ENCODE results near the gene FILIP1L.
A peak's percentile ranks its signal among the peaks of the same experiment; 100 is the strongest.

FILIP1L gene

GRCh38 chr3:99943931-99944761 is 170.2 kb downstream of the FILIP1L start:
- DNase-seq = no peak

DNA sequence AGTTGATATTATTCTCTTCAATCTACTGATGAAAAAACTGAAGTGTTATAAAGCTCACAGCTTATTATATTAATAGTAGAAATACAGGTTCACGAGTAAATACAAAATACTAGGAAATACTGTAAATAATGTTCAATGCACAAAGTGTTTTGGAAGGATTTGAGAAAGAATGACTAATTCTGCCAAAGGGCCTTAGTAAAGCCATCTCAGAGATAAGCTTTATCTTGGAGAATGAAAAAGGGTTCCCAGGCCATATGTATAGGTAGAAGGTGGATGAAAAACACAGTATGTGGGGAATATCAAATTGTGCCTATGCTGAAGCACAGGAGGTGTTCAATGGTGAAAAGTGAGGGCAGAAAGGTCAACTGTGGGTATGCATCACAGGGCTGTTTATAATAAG is 173.1 kb downstream of the FILIP1L start:
- DNase-seq = no peak

DNA sequence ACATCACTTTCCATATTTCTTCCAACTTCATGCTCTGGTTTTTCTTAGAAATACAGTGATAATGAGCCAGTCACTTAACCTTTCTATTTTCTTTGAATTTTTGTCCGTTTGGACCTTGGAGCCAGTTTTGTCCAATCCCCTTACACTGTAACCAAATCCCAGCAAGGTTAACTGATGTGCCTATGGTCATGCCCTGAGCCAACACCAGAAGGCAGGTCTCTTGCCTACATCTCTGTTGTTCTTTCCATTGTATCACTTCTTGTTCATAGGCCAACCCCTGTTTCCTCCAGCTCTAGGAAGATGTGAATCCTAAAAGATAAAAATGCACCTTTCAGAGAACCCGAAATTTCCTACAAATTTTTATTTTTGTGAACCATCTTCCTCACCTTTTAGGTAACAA is 174.0 kb downstream of the FILIP1L start:
- DNase-seq = no peak

DNA sequence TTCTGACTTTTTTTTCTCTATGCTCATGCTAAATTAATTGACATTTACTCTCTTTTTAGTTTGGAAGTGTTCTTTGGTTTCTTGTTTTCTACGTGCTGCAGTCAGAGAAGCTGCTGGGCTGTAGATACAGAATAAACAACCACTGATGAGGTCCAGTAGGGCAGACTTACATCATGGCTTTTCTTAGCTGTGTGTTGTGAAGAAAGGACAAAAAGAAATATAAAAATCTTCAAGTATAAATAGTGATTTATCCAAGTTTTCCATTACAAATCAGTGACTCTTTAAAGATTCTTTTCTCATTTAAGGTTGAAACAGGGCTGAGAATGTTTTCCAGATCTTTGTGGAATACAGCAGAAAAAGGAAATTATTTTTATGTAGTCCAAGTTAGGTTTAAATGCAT is 174.4 kb downstream of the FILIP1L start:
- no peak for DNase-seq

- DNase-seq = peak; percentile 34
These were observed 175.9 kb downstream of the FILIP1L start for GRCh38 chr3:99938270-99938911.

- no peak for DNase-seq
These were observed 179.1 kb downstream of the FILIP1L start for GRCh38 chr3:99934975-99935797.

DNA sequence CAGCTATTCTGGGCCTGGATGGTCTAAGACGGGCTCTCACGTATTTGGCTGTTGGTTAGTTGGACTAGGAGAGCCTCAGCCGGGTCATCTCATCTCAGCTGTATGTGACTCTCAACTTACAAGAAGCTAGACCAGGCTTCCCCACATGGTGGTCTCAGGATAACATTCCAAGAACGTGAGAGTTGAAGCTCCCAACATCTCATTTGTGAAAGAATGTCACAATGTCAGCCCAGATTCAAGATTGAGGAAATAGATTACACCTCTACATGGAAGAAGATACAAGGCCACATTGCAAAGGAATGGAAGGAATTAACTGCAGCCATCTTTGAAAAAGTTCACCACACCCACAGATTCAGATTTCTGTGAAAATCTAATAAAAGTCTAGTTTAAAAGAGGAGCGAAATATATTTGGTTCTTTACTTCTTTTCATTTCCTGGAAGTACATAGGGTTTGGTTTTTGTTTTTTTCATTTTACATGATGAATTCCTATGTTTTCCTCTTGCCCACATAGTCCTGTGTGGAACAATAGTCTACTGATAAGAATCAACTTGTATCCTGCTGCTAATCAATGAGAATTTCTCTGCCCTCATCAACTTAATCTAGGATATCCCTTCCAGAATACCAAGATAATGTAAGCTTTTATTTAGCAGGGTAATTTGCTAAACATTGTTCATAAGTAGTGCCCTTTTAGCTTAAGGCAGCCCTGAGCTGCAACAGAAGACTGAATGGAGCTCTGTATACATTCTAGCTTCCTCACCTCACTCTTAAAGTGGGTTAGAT is 180.1 kb downstream of the FILIP1L start:
- no peak for DNase-seq

GRCh38 chr3:99931059-99931458 is 183.2 kb downstream of the FILIP1L start:
- DNase-seq = no peak

GRCh38 chr3:99929745-99930139 is 184.6 kb downstream of the FILIP1L start:
- DNase-seq = peak; percentile 34

DNA sequence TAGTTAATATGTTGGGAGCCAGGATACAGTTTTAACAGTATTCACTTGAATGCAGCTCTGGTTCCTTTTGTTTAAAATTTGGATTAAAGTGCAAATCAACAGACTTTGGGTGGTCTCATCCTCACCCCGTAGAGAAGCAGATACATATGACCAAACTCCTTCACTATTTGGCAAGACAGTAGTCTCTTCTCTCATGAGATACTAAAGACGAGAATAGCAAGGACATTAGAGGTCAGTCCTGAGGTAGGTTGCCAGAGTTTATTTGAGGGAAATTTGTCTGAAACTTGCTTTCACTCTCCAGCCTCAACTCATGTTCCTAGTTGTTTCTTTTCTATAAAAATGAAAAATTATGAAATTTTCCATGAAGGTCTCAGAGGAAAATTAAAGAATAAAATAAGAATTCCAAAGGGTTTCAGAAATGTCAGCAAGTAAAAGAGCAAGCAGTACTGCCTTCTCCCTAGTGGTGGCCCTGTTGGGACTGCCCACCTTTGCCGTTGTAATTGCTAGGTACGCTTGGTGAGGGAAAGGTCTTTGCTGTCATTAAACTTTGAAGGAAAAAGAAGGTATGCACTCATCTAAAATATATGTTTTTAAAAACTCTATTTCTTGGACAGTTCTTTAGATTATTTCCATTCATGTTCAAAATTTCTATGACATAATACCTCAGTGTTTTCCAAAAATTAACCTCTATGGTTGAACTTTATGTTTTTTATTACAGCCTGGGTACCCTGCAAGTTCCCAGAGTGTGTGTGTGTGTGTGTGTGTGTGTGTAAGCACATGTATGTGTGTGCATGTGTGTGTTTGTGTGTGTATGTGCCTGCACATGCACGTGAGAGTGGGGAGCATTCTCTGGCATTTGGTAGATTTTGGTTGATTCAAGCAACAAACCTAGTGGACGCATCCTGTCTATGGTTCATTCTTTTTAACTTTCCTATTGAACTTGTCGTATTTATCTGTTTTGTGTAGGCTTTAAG is 185.2 kb downstream of the FILIP1L start:
- no peak for DNase-seq

DNA sequence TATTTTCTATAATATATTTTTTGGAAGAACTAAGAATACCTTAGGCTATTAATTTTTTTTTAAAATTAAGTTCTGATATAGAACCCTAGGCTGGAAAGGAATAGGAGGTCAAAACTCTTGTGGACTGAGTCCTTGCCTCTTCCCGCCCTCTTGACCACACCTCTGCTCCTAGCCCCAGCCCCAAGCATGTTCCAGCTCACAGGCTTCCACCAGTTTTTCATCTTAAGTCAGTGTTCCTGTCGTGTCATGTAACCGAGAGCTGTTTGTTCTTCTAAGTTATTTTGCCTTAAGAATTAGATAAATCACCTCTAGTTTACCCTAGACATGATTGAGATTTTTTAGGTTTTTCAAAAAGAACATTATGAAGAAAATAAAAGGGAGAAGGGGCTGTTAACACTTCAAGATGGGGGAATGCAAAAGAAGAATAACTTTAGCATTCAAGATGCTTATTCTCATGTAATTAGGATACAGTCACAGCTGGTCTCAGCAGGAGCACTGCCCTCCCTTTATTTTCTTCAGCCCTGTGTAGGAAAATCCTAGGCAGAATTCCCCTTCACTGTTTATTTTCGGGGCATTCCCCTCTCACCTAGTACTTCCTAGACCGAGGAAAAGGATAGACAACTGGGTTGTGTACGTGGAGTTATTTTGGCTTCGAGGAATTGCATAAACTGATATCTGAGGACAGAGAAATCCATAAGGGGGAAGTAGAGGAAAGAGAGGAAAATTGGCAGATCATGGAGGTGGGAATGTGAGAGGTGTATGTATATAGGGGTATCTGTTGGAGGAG is 186.4 kb downstream of the FILIP1L start:
- DNase-seq = no peak

- peak; percentile 10 for DNase-seq
These were observed 188.6 kb downstream of the FILIP1L start for GRCh38 chr3:99925584-99926230.

GRCh38 chr3:99923873-99924272 is 190.4 kb downstream of the FILIP1L start:
- no peak for DNase-seq

DNA sequence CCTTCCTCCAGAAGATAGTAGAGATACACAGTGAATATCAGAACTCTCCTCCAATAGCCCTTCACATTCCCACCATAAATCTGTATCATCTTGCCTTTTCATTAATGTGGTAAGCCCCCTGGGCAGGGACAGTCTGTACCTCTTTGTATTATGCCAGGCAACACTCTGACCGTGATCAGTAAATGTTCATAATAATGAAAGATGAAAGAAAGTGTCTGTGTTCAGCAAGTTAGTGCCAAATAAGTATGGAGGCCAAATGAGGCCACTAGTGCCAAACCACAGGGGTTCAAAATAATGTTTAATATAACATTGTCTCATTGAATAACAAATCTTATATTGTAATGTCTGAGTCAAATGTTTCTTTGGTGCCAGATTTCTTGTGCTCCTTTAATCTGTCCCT is 192.3 kb downstream of the FILIP1L start:
- DNase-seq = no peak

DNA sequence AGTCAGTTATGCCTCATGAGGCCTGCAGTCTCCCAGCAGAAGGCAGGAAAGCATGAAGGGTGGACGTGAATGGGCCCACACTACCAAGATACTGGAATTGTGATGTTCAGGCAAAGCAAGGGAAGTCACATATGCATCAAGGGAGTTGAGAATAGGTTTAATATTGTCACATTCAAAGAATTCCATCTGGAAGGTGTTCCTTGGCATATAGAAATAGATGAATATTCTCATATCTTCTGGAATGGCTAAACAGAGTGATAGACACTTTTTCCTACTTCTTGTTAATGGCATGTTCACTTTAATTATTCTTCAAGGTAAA is 193.0 kb downstream of the FILIP1L start:
- DNase-seq = no peak

DNA sequence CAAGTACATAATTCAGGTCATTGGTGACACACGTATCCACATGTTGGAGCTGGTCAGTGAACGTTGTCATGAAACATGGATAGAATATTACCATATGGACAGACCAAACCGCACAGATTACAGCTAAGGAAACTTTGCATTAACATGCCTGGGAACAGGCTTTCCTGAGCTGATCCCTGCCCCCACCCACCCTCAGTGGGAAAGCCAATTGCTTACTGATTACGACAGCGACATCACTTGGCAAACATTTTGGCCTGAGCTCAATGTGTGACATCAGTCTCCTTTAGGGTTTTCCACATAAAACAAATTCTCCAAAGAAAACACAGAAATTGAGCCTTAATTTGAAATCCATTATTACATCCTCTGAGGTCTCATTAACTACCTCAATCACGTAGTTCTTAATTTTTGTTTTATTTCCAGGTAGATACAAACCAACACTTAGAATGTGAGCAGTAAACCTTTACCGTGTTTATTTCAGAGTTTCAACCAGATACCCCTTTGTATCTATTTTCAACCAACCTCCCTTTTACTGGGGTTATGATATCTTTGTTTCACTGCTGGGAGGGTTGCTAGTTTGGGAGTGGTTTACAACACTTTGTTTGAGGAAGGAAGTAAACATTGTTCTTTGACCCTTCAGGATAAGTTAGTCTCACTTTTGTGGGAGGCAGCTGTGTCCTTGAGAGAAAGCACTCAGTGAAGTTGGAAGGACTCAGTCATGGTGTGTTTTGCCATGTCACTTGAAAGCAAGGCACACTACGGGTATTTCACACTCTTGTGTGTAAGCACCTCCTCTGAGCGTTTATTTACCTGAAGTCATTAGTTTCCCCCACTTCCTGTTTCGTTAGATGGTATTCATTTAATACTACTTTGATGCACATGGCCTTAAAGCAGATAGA is 193.6 kb downstream of the FILIP1L start:
- DNase-seq = peak; percentile 53

DNA sequence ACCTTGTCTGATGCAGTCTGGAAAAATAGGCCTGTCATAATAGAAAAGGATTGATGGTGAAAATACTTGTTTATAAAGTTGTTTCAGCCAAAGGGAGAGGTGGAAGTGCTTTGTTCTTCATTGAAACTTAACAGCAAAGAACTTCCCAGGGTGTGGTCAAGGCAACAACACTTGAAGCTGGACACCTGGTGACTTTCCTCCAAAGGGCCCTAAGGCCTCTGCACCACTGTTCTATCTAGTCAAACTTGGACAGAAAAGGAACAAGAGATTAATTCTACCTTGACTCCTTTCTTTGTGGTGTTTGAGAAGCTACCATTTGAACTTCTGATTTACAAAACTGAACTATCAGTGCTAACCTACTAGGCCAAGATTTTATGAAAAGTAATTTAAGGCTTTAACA is 194.6 kb downstream of the FILIP1L start:
- DNase-seq = no peak

- no peak for DNase-seq
These were observed 195.6 kb downstream of the FILIP1L start for GRCh38 chr3:99918715-99919114.

GRCh38 chr3:99915906-99916432 is 198.3 kb downstream of the FILIP1L start:
- DNase-seq = no peak
